Left lung (tissue), 10 donors: ENCODE results near the gene SPHK2. TPM values are rescaled to one million over a fixed set of nuclear protein-coding genes. Genes with fewer than 3 reads are reported as not detected.

Source experiments
- ATAC-seq: fragments of 200-7000 bp; cut with Tn5 transposase; one replicate; pipeline ENCODE4 v1.9.1; 2020; ENCODE audit warnings: moderate library complexity
- DNase-seq, 4 donors: peaks; one replicate each; pipeline ENCODE4 v3.0.0-alpha.2; 2013 to 2020
- H3K27ac ChIP-seq, 2 donors: fragments of 200-600 bp; sonication (generic) in 1 of 2; one replicate each; pipeline versions ENCODE4 v1.5.0 to v1.8.0; 2020 to 2021
- H3K27me3 ChIP-seq, 2 donors: fragments of 200-600 bp; sonication (generic) in 1 of 2; one replicate each; pipeline versions ENCODE4 v1.5.0 to v1.8.0; 2020 to 2021
- H3K36me3 ChIP-seq, 2 donors: fragments of 200-600 bp; sonication (generic) in 1 of 2; one replicate each; pipeline versions ENCODE4 v1.5.0 to v1.8.0; 2020 to 2021
- H3K4me1 ChIP-seq, 2 donors: fragments of 200-600 bp; one replicate each; pipeline ENCODE4 v1.8.0; 2021
- H3K4me3 ChIP-seq, 2 donors: fragments of 200-600 bp; sonication (generic) in 1 of 2; one replicate each; pipeline versions ENCODE4 v1.5.0 to v1.8.0; 2020 to 2021; ENCODE audit warnings: mild to moderate bottlenecking in 1 of 2
- H3K9me3 ChIP-seq, 2 donors: fragments of 200-600 bp; sonication (generic) in 1 of 2; one replicate each; pipeline versions ENCODE4 v1.5.0 to v1.8.0; 2020 to 2021
- CTCF ChIP-seq, 2 donors: fragments of 200-600 bp; sonication (generic) in 1 of 2; IDR thresholded peaks; one replicate each; pipeline versions ENCODE4 v1.5.0 to v1.8.0; 2021; ENCODE audit warnings: antibody characterized with exemption in 2 of 2
- intact Hi-C, 2 donors: fragments of 100-400 bp; cut with DNase I; formaldehyde crosslinking; loops; one replicate each; pipeline versions ENCODE4 v1.11.2 to v1.14.2; 2022
- polyA plus RNA-seq, 6 donors: library from polyadenylated mRNA; unstranded; fragments of 120-200 nt; gene quantifications; one replicate each; pipeline ENCODE4 v1.2.1, GENCODE V29; 2013; ENCODE audit not compliant: insufficient read length in 6 of 6
- total RNA-seq, 2 donors: library from RNA; stranded (reverse); fragmentation: NEBNext Ultra II Directional; extraction: Animal tissue kit (Norgen Biotek cat#: 25700); gene quantifications; one replicate each; pipeline ENCODE4 v1.2.1, GENCODE V29; 2021
- donor health status: DM: no; HTN: yes; CAD: no.
- donor health status: DM: no; HTN: no; CAD: no.

SPHK2 gene
- total and polyA plus RNA-seq, 8 donors = 10.2 to 27.5 (median 14.9) TPM

- H3K4me1 ChIP-seq = peaks cover 26 to 82% of the 10 kb centered on the region in 2 donors
- DNase-seq (peak; percentile 85 to 99 (median 96)), ATAC-seq (peak; percentile 53)
- H3K9me3 ChIP-seq = no peaks in the 10 kb centered on the region
- intact Hi-C loops = no loop called here
- TF ChIP-seq CTCF (IDR thresholded peaks at IDR 0.05) = no peak
- H3K4me3 ChIP-seq = peak overlapping the region in 1 of 2 donors; percentile 64
- H3K27ac ChIP-seq = peak overlapping the region; percentile 91 to 94
- H3K27me3 ChIP-seq = no peaks in the 10 kb centered on the region
- peaks cover 0 to 9% of the 10 kb centered on the region in 2 donors for H3K36me3 ChIP-seq
Observed at GRCh38 chr19:48634424-48635262, 15.3 kb downstream of the SPHK2 start.

GRCh38 chr19:48635263-48635965 lies 16.1 kb downstream of the SPHK2 start:
- ATAC-seq = peak; percentile 46
- no peak for TF ChIP-seq CTCF (IDR thresholded peaks at IDR 0.05)
- Histone ChIP-seq H3K27ac (peak overlapping the region; percentile 91 to 94), H3K4me3 (peak overlapping the region; percentile 60 to 64), H3K9me3 (no peaks in the 10 kb centered on the region), H3K4me1 (peaks cover 26 to 74% of the 10 kb centered on the region in 2 donors), H3K36me3 (peaks cover 0 to 3% of the 10 kb centered on the region in 2 donors), H3K27me3 (no peaks in the 10 kb centered on the region)
- DNase-seq = peak in 3 of 4 donors; percentile 55 to 92 (median 71)
- intact Hi-C loops = no loop called here

GRCh38 chr19:48635966-48636858 lies 16.9 kb downstream of the SPHK2 start:
- ATAC-seq (no peak), DNase-seq (peak in 2 of 4 donors; percentile 41 to 63)
- Histone ChIP-seq H3K27me3 (no peaks in the 10 kb centered on the region), H3K9me3 (no peaks in the 10 kb centered on the region), H3K4me3 (peak overlapping the region; percentile 60 to 64), H3K27ac (peak overlapping the region; percentile 91 to 94), H3K36me3 (no peaks in the 10 kb centered on the region), H3K4me1 (peaks cover 19 to 66% of the 10 kb centered on the region in 2 donors)
- intact Hi-C loops = no loop called here
- TF ChIP-seq CTCF (IDR thresholded peaks at IDR 0.05) = no peak

GRCh38 chr19:48636859-48637448 lies 17.6 kb downstream of the SPHK2 start, which contains the start of gene DBP:
Gene DBP, minus strand, starts transcription at chr19:48637379. Its CDS starts 385 bp downstream, at chr19:48636994.
- Histone ChIP-seq H3K27ac (peak within 1 kb of the TSS; percentile 91 to 94), H3K4me1 (peaks cover 19 to 59% of the 10 kb centered on the region in 2 donors), H3K9me3 (no peaks in the 10 kb centered on the region), H3K36me3 (no peaks in the 10 kb centered on the region), H3K4me3 (peak within 1 kb of the TSS; percentile 60 to 64), H3K27me3 (no peaks in the 10 kb centered on the region)
- ATAC-seq (peak; percentile 16), DNase-seq (peak in 2 of 4 donors; percentile 74 to 86)
- no peak for TF ChIP-seq CTCF (IDR thresholded peaks at IDR 0.05)
- intact Hi-C loops = no loop called here
